ENCODE data around the gene PRCC.

PRCC gene

GRCh38 chr1:156738916-156739315 lies 28.4 kb upstream of the PRCC start:
- no peak overlapping the region for H3K27ac ChIP-seq
- H3K27me3 ChIP-seq, result no peaks in the 10 kb centered on the region
- intact Hi-C loops (cut with DNase I; ENCODE audit: low total_unique reads), result no loop called here
- no peak for DNase-seq
- TF ChIP-seq CTCF (IDR thresholded peaks at IDR 0.05), result no peak
- H3K4me3 ChIP-seq, result no peak overlapping the region
- H3K9me3 ChIP-seq, result no peaks in the 10 kb centered on the region
- peaks cover 25 to 60% (median 35%) of the 10 kb centered on the region in 3 donors for H3K36me3 ChIP-seq
- peaks cover 0 to 19% (median 12%) of the 10 kb centered on the region in 4 donors for H3K4me1 ChIP-seq

GRCh38 chr1:156740237-156740740 lies 27.0 kb upstream of the PRCC start:
- H3K27ac ChIP-seq, result peak overlapping the region; percentile 62 to 76
- intact Hi-C loops (cut with DNase I; ENCODE audit: low total_unique reads), result no loop called here
- peaks cover 0 to 29% (median 16%) of the 10 kb centered on the region in 4 donors for H3K4me1 ChIP-seq
- DNase-seq, result no peak
- no peaks in the 10 kb centered on the region for H3K27me3 ChIP-seq
- TF ChIP-seq CTCF (IDR thresholded peaks at IDR 0.05), result no peak
- peak overlapping the region; percentile 64 to 71 for H3K4me3 ChIP-seq
- H3K9me3 ChIP-seq, result no peaks in the 10 kb centered on the region
- peaks cover 26 to 62% (median 48%) of the 10 kb centered on the region in 3 donors for H3K36me3 ChIP-seq

GRCh38 chr1:156740741-156741480 lies 26.4 kb upstream of the PRCC start, which contains the start of gene MRPL24:
TSS of gene MRPL24 (minus strand) at chr1:156741088. CDS start at chr1:156738704, 2,384 bp downstream.
- Histone ChIP-seq H3K4me1 (peaks cover 0 to 35% (median 21%) of the 10 kb centered on the region in 4 donors), H3K4me3 (peak within 1 kb of the TSS; percentile 64 to 71), H3K27me3 (no peaks in the 10 kb centered on the region), H3K27ac (peak within 1 kb of the TSS; percentile 80 to 83), H3K9me3 (no peaks in the 10 kb centered on the region), H3K36me3 (peaks cover 21 to 57% (median 48%) of the 10 kb centered on the region in 3 donors)
- no peak for TF ChIP-seq CTCF (IDR thresholded peaks at IDR 0.05)
- DNase-seq, result peak; percentile 99
- intact Hi-C loops (cut with DNase I; ENCODE audit: low total_unique reads), result no loop called here

GRCh38 chr1:156741481-156741983 lies 25.8 kb upstream of the PRCC start:
- peaks cover 0 to 41% (median 28%) of the 10 kb centered on the region in 4 donors for H3K4me1 ChIP-seq
- peak overlapping the region; percentile 28 to 64 for H3K4me3 ChIP-seq
- no peak for TF ChIP-seq CTCF (IDR thresholded peaks at IDR 0.05)
- H3K27ac ChIP-seq, result peak overlapping the region; percentile 80 to 83
- intact Hi-C loops (cut with DNase I; ENCODE audit: low total_unique reads), result no loop called here
- H3K27me3 ChIP-seq, result no peaks in the 10 kb centered on the region
- no peaks in the 10 kb centered on the region for H3K9me3 ChIP-seq
- no peak for DNase-seq
- H3K36me3 ChIP-seq, result peaks cover 21 to 51% (median 44%) of the 10 kb centered on the region in 3 donors

- no peak for TF ChIP-seq CTCF (IDR thresholded peaks at IDR 0.05)
- H3K4me3 ChIP-seq, result no peak overlapping the region
- no peak for DNase-seq
- peaks cover 0 to 44% (median 29%) of the 10 kb centered on the region in 4 donors for H3K4me1 ChIP-seq
- H3K9me3 ChIP-seq, result no peaks in the 10 kb centered on the region
- intact Hi-C loops (cut with DNase I; ENCODE audit: low total_unique reads), result no loop called here
- peak overlapping the region; percentile 80 to 83 for H3K27ac ChIP-seq
- H3K27me3 ChIP-seq, result no peaks in the 10 kb centered on the region
- H3K36me3 ChIP-seq, result peaks cover 17 to 46% (median 39%) of the 10 kb centered on the region in 3 donors
Measured at GRCh38 chr1:156742017-156742416, 25.3 kb upstream of the PRCC start.

Data from tibial artery (tissue), 4 donors.